OCI-LY1 (cell line): Measurements from ENCODE around the gene RAB24.

Experiments used
- H2AFZ ChIP-seq: fragments of 200-600 bp; sonication (generic), shearing (Covaris generic); 2 replicates; pipeline ENCODE4 v1.6.0; 2014; ENCODE audit warnings: antibody characterized with exemption, mild to moderate bottlenecking, low read length
- H3F3A ChIP-seq: fragments of 200-600 bp; sonication (generic), shearing (Covaris generic); 2 replicates; pipeline ENCODE4 v1.6.0; 2014; ENCODE audit warnings: mild to moderate bottlenecking, antibody characterized with exemption, low read length, moderate library complexity; ENCODE audit not compliant: insufficient read depth
- H3K27ac ChIP-seq: fragments of 200-600 bp; sonication (generic); 2 replicates; pipeline ENCODE4 v1.5.1; 2014; ENCODE audit warnings: low read length, mixed run types, mild to moderate bottlenecking, low read depth; ENCODE audit not compliant: poor library complexity, severe bottlenecking
- H3K27me3 ChIP-seq: fragments of 200-600 bp; sonication (generic); 2 replicates; pipeline ENCODE4 v1.6.0; 2014; ENCODE audit warnings: antibody characterized with exemption, mild to moderate bottlenecking, low read length, moderate library complexity; ENCODE audit not compliant: insufficient read depth
- H3K36me3 ChIP-seq: fragments of 200-600 bp; sonication (generic); 2 replicates; pipeline ENCODE4 v1.6.1; 2014; ENCODE audit warnings: mild to moderate bottlenecking, antibody characterized with exemption, low read length, moderate library complexity, mixed read lengths; ENCODE audit not compliant: insufficient read depth
- H3K4me1 ChIP-seq: fragments of 200-600 bp; sonication (generic); 2 replicates; pipeline ENCODE4 v1.5.1; 2014; ENCODE audit warnings: mild to moderate bottlenecking, low read length, moderate library complexity; ENCODE audit not compliant: insufficient read depth, severe bottlenecking
- H3K4me2 ChIP-seq: fragments of 200-600 bp; sonication (generic), shearing (Covaris generic); 2 replicates; pipeline ENCODE4 v1.6.1; 2014; ENCODE audit warnings: low read length
- H3K4me3 ChIP-seq: fragments of 200-600 bp; sonication (generic); 2 replicates; pipeline ENCODE4 v1.5.1; 2014; ENCODE audit warnings: low read length, low read depth, mild to moderate bottlenecking, mixed read lengths; ENCODE audit not compliant: poor library complexity, severe bottlenecking
- H3K79me2 ChIP-seq: fragments of 200-600 bp; shearing (Covaris generic); 2 replicates; pipeline ENCODE4 v1.6.1; 2016; ENCODE audit warnings: mixed run types, low read length, mixed read lengths; ENCODE audit not compliant: insufficient read depth
- H3K9ac ChIP-seq: fragments of 200-600 bp; sonication (generic), shearing (Covaris generic); 2 replicates; pipeline ENCODE4 v1.6.1; 2014; ENCODE audit warnings: mild to moderate bottlenecking, low read length, mixed read lengths
- H3K9me2 ChIP-seq: fragments of 200-600 bp; sonication (generic), shearing (Covaris generic); 2 replicates; pipeline ENCODE4 v1.6.1; 2014; ENCODE audit warnings: low read depth, mild to moderate bottlenecking, low read length, mixed read lengths
- H3K9me3 ChIP-seq: fragments of 200-600 bp; shearing (Covaris generic); 2 replicates; pipeline ENCODE4 v1.6.1; 2014; ENCODE audit warnings: low read length, mixed read lengths
- H4K20me1 ChIP-seq: fragments of 200-600 bp; sonication (generic), shearing (Covaris generic); 2 replicates; pipeline ENCODE4 v1.6.0; 2016; ENCODE audit warnings: mild to moderate bottlenecking, low read length; ENCODE audit not compliant: insufficient read depth
- CTCF ChIP-seq: fragments of 200-600 bp; sonication (generic), shearing (Covaris generic); IDR thresholded peaks from 2 replicates; pipeline ENCODE4 v1.5.1; 2017; ENCODE audit warnings: mild to moderate bottlenecking, antibody characterized with exemption, low read length, moderate library complexity, mixed read lengths
- EZH2 ChIP-seq: fragments of 200-600 bp; sonication (generic), shearing (Covaris generic); IDR thresholded peaks from 2 replicates; pipeline ENCODE4 v1.8.0; 2017; ENCODE audit warnings: borderline replicate concordance, mixed run types, mild to moderate bottlenecking, antibody characterized with exemption, low read length, moderate library complexity, mixed read lengths

Gene RAB24

GRCh38 chr5:177301503-177302165 lies 1.9 kb downstream of the RAB24 start:
- Histone ChIP-seq H3K79me2 (peaks cover 13% of the 10 kb centered on the region), H3K36me3 (peaks cover 48% of the 10 kb centered on the region), H3F3A (no peaks in the 10 kb centered on the region; the same call in 1 of the 2 replicates), H3K27ac (peak overlapping the region; percentile 69), H3K4me1 (peaks cover 44% of the 10 kb centered on the region), H4K20me1 (no peaks in the 10 kb centered on the region), H3K9me2 (no peaks in the 10 kb centered on the region), H3K9me3 (no peaks in the 10 kb centered on the region), H3K9ac (no peak overlapping the region), H3K4me2 (peak overlapping the region; percentile 80; the same call in 1 of the 2 replicates), H3K4me3 (no peak overlapping the region), H3K27me3 (no peaks in the 10 kb centered on the region), H2AFZ (no peak overlapping the region)
- TF ChIP-seq EZH2 = no peak
- TF ChIP-seq CTCF = no peak

GRCh38 chr5:177300951-177301350 lies 2.6 kb downstream of the RAB24 start:
- H3K36me3 ChIP-seq = peaks cover 48% of the 10 kb centered on the region
- peak overlapping the region; percentile 69 for H3K27ac ChIP-seq
- H3K4me2 ChIP-seq = no peak overlapping the region
- H3K9me3 ChIP-seq = no peaks in the 10 kb centered on the region
- H3K9me2 ChIP-seq = no peaks in the 10 kb centered on the region
- TF ChIP-seq EZH2 (no peak), CTCF (no peak)
- H2AFZ ChIP-seq = no peak overlapping the region
- peaks cover 51% of the 10 kb centered on the region for H3K4me1 ChIP-seq
- H3K79me2 ChIP-seq = peaks cover 13% of the 10 kb centered on the region
- no peak overlapping the region; the same call in 1 of the 2 replicates for H3K9ac ChIP-seq
- no peaks in the 10 kb centered on the region for H3K27me3 ChIP-seq
- no peak overlapping the region for H3K4me3 ChIP-seq
- H4K20me1 ChIP-seq = no peaks in the 10 kb centered on the region
- H3F3A ChIP-seq = no peaks in the 10 kb centered on the region; the same call in 1 of the 2 replicates

- TF ChIP-seq EZH2 = no peak
- no peak for TF ChIP-seq CTCF
- peak overlapping the region; percentile 13; the same call in 1 of the 2 replicates for H3K4me2 ChIP-seq
- H4K20me1 ChIP-seq = no peaks in the 10 kb centered on the region
- no peaks in the 10 kb centered on the region; the same call in 1 of the 2 replicates for H3F3A ChIP-seq
- no peaks in the 10 kb centered on the region for H3K9me3 ChIP-seq
- H3K9me2 ChIP-seq = no peaks in the 10 kb centered on the region
- H3K27me3 ChIP-seq = no peaks in the 10 kb centered on the region
- H2AFZ ChIP-seq = no peak overlapping the region
- peaks cover 48% of the 10 kb centered on the region for H3K36me3 ChIP-seq
- peaks cover 13% of the 10 kb centered on the region for H3K79me2 ChIP-seq
- H3K27ac ChIP-seq = peak overlapping the region; percentile 69
- H3K4me1 ChIP-seq = peaks cover 49% of the 10 kb centered on the region
- H3K4me3 ChIP-seq = no peak overlapping the region
- peak overlapping the region; percentile 1; the same call in 1 of the 2 replicates for H3K9ac ChIP-seq
Observed at GRCh38 chr5:177300236-177300880, 3.2 kb downstream of the RAB24 start.
